Loucy (cell line): ENCODE results near the gene CDH13.

ENCODE experiments used
- H2AFZ ChIP-seq: fragments of 200-600 bp; sonication (generic); 2 replicates; pipeline ENCODE4 v1.6.0; 2016; ENCODE audit warnings: antibody characterized with exemption, mild to moderate bottlenecking, low read length, moderate library complexity
- H3F3A ChIP-seq: fragments of 200-600 bp; 2 replicates; pipeline ENCODE4 v1.6.0; 2016; ENCODE audit warnings: antibody characterized with exemption, low read depth, mild to moderate bottlenecking
- H3K27me3 ChIP-seq: fragments of 200-600 bp; sonication (generic); 2 replicates; pipeline ENCODE4 v1.6.1; 2014; ENCODE audit warnings: low read length, mild to moderate bottlenecking; ENCODE audit not compliant: insufficient read depth, poor library complexity, severe bottlenecking
- H3K36me3 ChIP-seq: fragments of 200-600 bp; sonication (generic); 2 replicates; pipeline ENCODE4 v1.6.1; 2016; ENCODE audit warnings: low read length; ENCODE audit not compliant: insufficient read depth
- H3K4me1 ChIP-seq: fragments of 200-600 bp; sonication (generic); 2 replicates; pipeline ENCODE4 v1.5.1; 2014; ENCODE audit warnings: low read length, mild to moderate bottlenecking; ENCODE audit not compliant: insufficient read depth, poor library complexity, severe bottlenecking
- H3K4me2 ChIP-seq: fragments of 200-600 bp; sonication (generic); 2 replicates; pipeline ENCODE4 v1.6.0; 2014; ENCODE audit warnings: antibody characterized with exemption, low read length, low read depth, mild to moderate bottlenecking; ENCODE audit not compliant: poor library complexity, severe bottlenecking
- H3K4me3 ChIP-seq: fragments of 200-600 bp; sonication (generic); 2 replicates; pipeline ENCODE4 v1.5.1; 2014; ENCODE audit warnings: low read length, mild to moderate bottlenecking, mixed read lengths; ENCODE audit not compliant: poor library complexity, severe bottlenecking
- H3K79me2 ChIP-seq: fragments of 200-600 bp; sonication (generic); 2 replicates; pipeline ENCODE4 v1.6.1; 2014; ENCODE audit warnings: low read length; ENCODE audit not compliant: insufficient read depth
- H3K9ac ChIP-seq: fragments of 200-600 bp; sonication (generic); 2 replicates; pipeline ENCODE4 v1.6.0; 2014; ENCODE audit warnings: mild to moderate bottlenecking, low read depth, low read length, moderate library complexity; ENCODE audit not compliant: poor library complexity, severe bottlenecking
- H3K9me2 ChIP-seq: fragments of 200-600 bp; sonication (generic); replicated peaks from 2 replicates; pipeline ENCODE4 v1.6.1; 2016; ENCODE audit warnings: low read depth, low read length, mixed read lengths
- H3K9me3 ChIP-seq: fragments of 200-600 bp; sonication (generic); 2 replicates; pipeline ENCODE4 v1.6.1; 2014; ENCODE audit warnings: mild to moderate bottlenecking, antibody characterized with exemption, low read length, low read depth; ENCODE audit not compliant: insufficient read depth
- H4K20me1 ChIP-seq: fragments of 200-600 bp; sonication (generic); 2 replicates; pipeline ENCODE4 v1.6.0; 2014; ENCODE audit warnings: antibody characterized with exemption, low read length, mild to moderate bottlenecking; ENCODE audit not compliant: insufficient read depth, poor library complexity, severe bottlenecking
- CTCF ChIP-seq: fragments of 200-600 bp; sonication (generic); conservative IDR thresholded peaks from 2 replicates; pipeline ENCODE4 v1.5.1; 2014; ENCODE audit warnings: mild to moderate bottlenecking, antibody characterized with exemption, low read length
- EZH2phosphoT487 ChIP-seq: fragments of 200-600 bp; IDR thresholded peaks from 2 replicates; pipeline ENCODE4 v1.6.1; 2018; ENCODE audit warnings: antibody characterized with exemption, mild to moderate bottlenecking, moderate library complexity, borderline replicate concordance

CDH13 gene

GRCh38 chr16:82957212-82957611, 330.4 kb downstream of the CDH13 start:
- TF ChIP-seq CTCF (no peak), EZH2phosphoT487 (no peak)
- Histone ChIP-seq H2AFZ (no peak overlapping the region), H3K27me3 (no peaks in the 10 kb centered on the region), H3K9me2 (no peaks in the 10 kb centered on the region), H3K4me2 (no peak overlapping the region), H3K36me3 (no peaks in the 10 kb centered on the region), H3F3A (no peaks in the 10 kb centered on the region), H3K9ac (no peak overlapping the region), H4K20me1 (no peaks in the 10 kb centered on the region), H3K4me3 (no peak overlapping the region), H3K79me2 (no peaks in the 10 kb centered on the region), H3K9me3 (no peaks in the 10 kb centered on the region; the same call in 1 of the 2 replicates), H3K4me1 (no peaks in the 10 kb centered on the region)

- Histone ChIP-seq H3K9me3 (no peaks in the 10 kb centered on the region; the same call in 1 of the 2 replicates), H3K4me3 (no peak overlapping the region), H3K4me2 (no peak overlapping the region), H3K4me1 (no peaks in the 10 kb centered on the region), H3K9me2 (no peaks in the 10 kb centered on the region), H4K20me1 (no peaks in the 10 kb centered on the region), H3K27me3 (no peaks in the 10 kb centered on the region), H3K79me2 (no peaks in the 10 kb centered on the region), H3K9ac (no peak overlapping the region), H2AFZ (no peak overlapping the region), H3F3A (no peaks in the 10 kb centered on the region), H3K36me3 (no peaks in the 10 kb centered on the region)
- TF ChIP-seq EZH2phosphoT487, result no peak
- TF ChIP-seq CTCF, result no peak
Observed at GRCh38 chr16:82960918-82961317, 334.1 kb downstream of the CDH13 start.

GRCh38 chr16:82963653-82964052, 336.9 kb downstream of the CDH13 start:
- no peaks in the 10 kb centered on the region for H3K36me3 ChIP-seq
- no peaks in the 10 kb centered on the region for H3K27me3 ChIP-seq

More at GRCh38 chr16:82963653-82964052, 336.9 kb downstream of the CDH13 start:
- H3K9me2 ChIP-seq, result no peaks in the 10 kb centered on the region
- no peaks in the 10 kb centered on the region for H3K79me2 ChIP-seq
- no peaks in the 10 kb centered on the region for H3K4me1 ChIP-seq
- no peaks in the 10 kb centered on the region; the same call in 1 of the 2 replicates for H3K9me3 ChIP-seq
- no peak overlapping the region for H3K4me3 ChIP-seq
- H3F3A ChIP-seq, result no peaks in the 10 kb centered on the region
- no peak overlapping the region for H2AFZ ChIP-seq
- no peak overlapping the region for H3K9ac ChIP-seq
- H4K20me1 ChIP-seq, result no peaks in the 10 kb centered on the region
- H3K4me2 ChIP-seq, result no peak overlapping the region
- TF ChIP-seq CTCF (no peak), EZH2phosphoT487 (no peak)
